HEK293 (cell line): ENCODE measurements around the gene HMCN1.

Source experiments
- CTCF ChIA-PET: fragments of 350-600 bp; formaldehyde crosslinking; extraction: SDS; loops from one replicate; lab custom pipeline; 2021; ENCODE audit warnings: antibody characterized with exemption; lab: Yijun Ruan, JAX
- POLR2A ChIA-PET: fragments of 300-600 bp; formaldehyde crosslinking; extraction: SDS; loops from one replicate; lab custom pipeline; 2020; ENCODE audit warnings: antibody characterized with exemption, inconsistent platforms; lab: Yijun Ruan, JAX
- H3K27ac ChIP-seq: fragments of 200-500 bp; sonication (Bioruptor generic); 2 replicates; pipeline ENCODE4 v1.5.1; 2014; ENCODE audit warnings: low read depth, low read length, control low read depth, inconsistent platforms; ENCODE audit errors: extremely low read depth
- H3K36me3 ChIP-seq, 2 experiments: fragments of 200-500 bp in 1 of 2; sonication (Bioruptor generic) in 1 of 2; 1 replicate in 1 of 2; 2 replicates in 1 of 2; pipeline ENCODE4 v1.5.1; 2014 to 2017; ENCODE audit warnings: inconsistent platforms in 2 of 2, low read length in 2 of 2; ENCODE audit not compliant: control insufficient read depth in 2 of 2, insufficient read depth in 1 of 2
- H3K4me1 ChIP-seq: fragments of 200-500 bp; sonication (Bioruptor generic); 2 replicates; pipeline ENCODE4 v1.5.1; 2014; ENCODE audit warnings: mild to moderate bottlenecking, low read length, inconsistent platforms; ENCODE audit not compliant: control insufficient read depth, insufficient read depth
- H3K4me3 ChIP-seq: 2 replicates; pipeline ENCODE4 v1.5.1; 2011; ENCODE audit warnings: low read depth, mild to moderate bottlenecking, control low read depth, low read length, moderate library complexity
- H3K9me3 ChIP-seq: fragments of 200-500 bp; sonication (Bioruptor generic); 2 replicates; pipeline ENCODE4 v1.5.1; 2014; ENCODE audit warnings: low read depth, low read length, inconsistent platforms; ENCODE audit not compliant: control insufficient read depth, insufficient read depth
- BCL6B ChIP-seq: fragments of 450-650 bp; formaldehyde crosslinking; IDR thresholded peaks from 2 replicates; pipeline ENCODE4 v1.5.1; 2017; ENCODE audit warnings: missing biosample characterization, missing genetic modification characterization
- IKZF3 ChIP-seq: fragments of 450-650 bp; IDR thresholded peaks from 2 replicates; pipeline ENCODE4 v1.5.0; 2018; ENCODE audit warnings: missing biosample characterization, mild to moderate bottlenecking, missing genetic modification characterization, moderate library complexity
- KLF16 ChIP-seq: fragments of 450-650 bp; formaldehyde crosslinking; IDR thresholded peaks from 2 replicates; pipeline ENCODE4 v1.5.1; 2017; ENCODE audit warnings: missing biosample characterization, missing genetic modification characterization
- KLF17 ChIP-seq: fragments of 450-650 bp; formaldehyde crosslinking; IDR thresholded peaks from 2 replicates; pipeline ENCODE4 v1.5.1; 2016; ENCODE audit warnings: missing biosample characterization, missing genetic modification characterization
- PRDM4 ChIP-seq: fragments of 450-650 bp; formaldehyde crosslinking; IDR thresholded peaks from 2 replicates; pipeline ENCODE4 v1.5.1; 2017; ENCODE audit warnings: missing biosample characterization, missing genetic modification characterization
- TCF7L2 ChIP-seq: IDR thresholded peaks from 2 replicates; pipeline ENCODE4 v1.6.1; 2011; ENCODE audit warnings: low read depth, mild to moderate bottlenecking, inconsistent platforms, low read length, moderate library complexity, borderline replicate concordance
- WT1 ChIP-seq: fragments of 450-650 bp; formaldehyde crosslinking; IDR thresholded peaks from 2 replicates; pipeline ENCODE4 v1.5.1; 2016; ENCODE audit warnings: missing biosample characterization, missing genetic modification characterization
- ZFP37 ChIP-seq: fragments of 450-650 bp; formaldehyde crosslinking; IDR thresholded peaks from 2 replicates; pipeline ENCODE4 v1.5.1; 2016; ENCODE audit warnings: missing biosample characterization, missing genetic modification characterization
- ZFP41 ChIP-seq: fragments of 450-650 bp; formaldehyde crosslinking; IDR thresholded peaks from 2 replicates; pipeline ENCODE4 v1.5.1; 2016; ENCODE audit warnings: missing biosample characterization, missing genetic modification characterization, borderline replicate concordance
- ZNF138 ChIP-seq: fragments of 450-650 bp; formaldehyde crosslinking; IDR thresholded peaks from 2 replicates; pipeline ENCODE4 v1.5.1; 2016; ENCODE audit warnings: missing biosample characterization, missing genetic modification characterization, borderline replicate concordance
- ZNF214 ChIP-seq: fragments of 450-650 bp; formaldehyde crosslinking; IDR thresholded peaks from 2 replicates; pipeline ENCODE4 v1.5.1; 2017; ENCODE audit warnings: missing biosample characterization, mild to moderate bottlenecking, missing genetic modification characterization, borderline replicate concordance
- ZNF26 ChIP-seq: fragments of 450-650 bp; formaldehyde crosslinking; IDR thresholded peaks from 2 replicates; pipeline ENCODE4 v1.5.1; 2016; ENCODE audit warnings: missing biosample characterization, missing genetic modification characterization
- ZNF548 ChIP-seq: fragments of 450-650 bp; formaldehyde crosslinking; IDR thresholded peaks from 2 replicates; pipeline ENCODE4 v1.5.1; 2016; ENCODE audit warnings: missing biosample characterization, missing genetic modification characterization
- ZNF555 ChIP-seq: fragments of 450-650 bp; formaldehyde crosslinking; conservative IDR thresholded peaks from 2 replicates; pipeline ENCODE4 v1.5.1; 2017; ENCODE audit warnings: missing biosample characterization, mild to moderate bottlenecking, missing genetic modification characterization, inconsistent platforms
- ZNF580 ChIP-seq: fragments of 450-650 bp; formaldehyde crosslinking; IDR thresholded peaks from 2 replicates; pipeline ENCODE4 v1.5.1; 2016; ENCODE audit warnings: missing biosample characterization, missing genetic modification characterization

Gene HMCN1

GRCh38 chr1:185785586-185785985 is 51.4 kb downstream of the HMCN1 start:
- Histone ChIP-seq H3K27ac (no peak overlapping the region), H3K4me1 (peaks cover 14% of the 10 kb centered on the region), H3K9me3 (no peaks in the 10 kb centered on the region), H3K4me3 (no peak overlapping the region), H3K36me3 (no peaks in the 10 kb centered on the region)
- TF ChIP-seq ZNF138 (tag by site-specific recombination) (no peak), TCF7L2 (no peak), ZFP37 (tag by site-specific recombination) (no peak), ZNF548 (tag by site-specific recombination) (no peak), KLF16 (tag by site-specific recombination) (no peak), ZNF26 (no peak), ZNF214 (tag by site-specific recombination) (no peak)
- ChIA-PET POLR2A (no interaction called here), CTCF (no interaction called here)

- TF ChIP-seq KLF17 (tag by site-specific recombination): no peak
- no peak for TF ChIP-seq IKZF3
- TF ChIP-seq ZNF580: no peak
- no peak for TF ChIP-seq PRDM4
- ChIA-PET POLR2A (no interaction called here), CTCF (no interaction called here)
- no peaks in the 10 kb centered on the region for H3K9me3 ChIP-seq
- no peak overlapping the region for H3K27ac ChIP-seq
- H3K4me1 ChIP-seq: peaks cover 14% of the 10 kb centered on the region
- no peak overlapping the region for H3K4me3 ChIP-seq
- H3K36me3 ChIP-seq: no peaks in the 10 kb centered on the region
Observed at GRCh38 chr1:185786524-185786923, 52.3 kb downstream of the HMCN1 start.

GRCh38 chr1:185787238-185787637 is 53.0 kb downstream of the HMCN1 start:
- POLR2A ChIA-PET: no interaction called here
- H3K9me3 ChIP-seq: no peaks in the 10 kb centered on the region
- H3K4me1 ChIP-seq: peaks cover 14% of the 10 kb centered on the region
- H3K27ac ChIP-seq: no peak overlapping the region; the same call in 1 of the 2 replicates
- no peaks in the 10 kb centered on the region for H3K36me3 ChIP-seq
- CTCF ChIA-PET: interaction anchor here (0.7 to 1.1 kb wide), 2 partner anchors 18 to 368 kb away, joined by 3 to 4 read pairs; no protein-coding TSS in a partner anchor
- no peak overlapping the region for H3K4me3 ChIP-seq
- TF ChIP-seq ZNF555: no peak
- TF ChIP-seq BCL6B (tag by site-specific recombination): no peak
- TF ChIP-seq WT1: no peak
- TF ChIP-seq ZFP41 (tag by site-specific recombination): no peak
